HG03378 (cell line): ENCODE measurements around the gene GSTM3.
"Not testable (repeated sequence)": the region's sequence is repeated elsewhere in the genome, so short reads cannot be mapped to it uniquely, and the experiment has no call there.

Experiments
- ATAC-seq: cut with Tn5 transposase; IDR thresholded peaks from one replicate; pipeline ENCODE4 v1.9.1; 2021; ENCODE audit warnings: mild to moderate bottlenecking, moderate library complexity; ENCODE audit not compliant: unreplicated experiment

GSTM3 gene

DNA sequence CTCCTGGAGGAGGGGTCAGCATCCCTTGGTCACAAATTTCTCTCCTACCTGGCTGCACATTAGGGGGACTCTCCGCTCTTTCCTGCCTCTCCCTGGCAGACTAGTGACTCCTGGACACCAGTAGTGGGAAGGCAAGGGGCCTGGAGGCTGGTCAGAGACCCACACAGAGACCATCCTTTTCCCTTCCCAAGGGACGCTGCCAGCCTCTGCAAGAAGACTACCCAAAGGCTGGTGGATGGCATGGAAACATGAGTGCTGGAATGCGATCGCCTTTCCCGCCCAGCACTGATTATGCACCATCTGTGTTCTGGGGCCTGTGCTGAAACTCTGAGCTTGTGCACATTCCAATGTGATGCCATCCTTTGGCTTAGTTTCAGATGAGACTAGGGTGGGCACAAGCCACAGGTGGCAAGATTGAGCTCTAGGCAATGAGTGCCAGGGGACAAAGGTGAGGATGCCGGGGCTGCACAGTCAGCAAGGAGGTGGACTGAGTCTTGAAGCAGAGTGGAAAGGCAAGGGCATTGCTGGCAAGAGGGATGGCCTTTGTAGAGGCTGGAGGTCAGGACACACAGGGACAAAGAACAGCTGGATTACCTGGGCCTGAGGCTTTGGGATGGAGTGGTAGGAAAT, 35.5 kb upstream of the GSTM3 start:
- no peak for ATAC-seq

GRCh38 chr1:109775398-109775797, 34.6 kb upstream of the GSTM3 start:
- no peak for ATAC-seq

DNA sequence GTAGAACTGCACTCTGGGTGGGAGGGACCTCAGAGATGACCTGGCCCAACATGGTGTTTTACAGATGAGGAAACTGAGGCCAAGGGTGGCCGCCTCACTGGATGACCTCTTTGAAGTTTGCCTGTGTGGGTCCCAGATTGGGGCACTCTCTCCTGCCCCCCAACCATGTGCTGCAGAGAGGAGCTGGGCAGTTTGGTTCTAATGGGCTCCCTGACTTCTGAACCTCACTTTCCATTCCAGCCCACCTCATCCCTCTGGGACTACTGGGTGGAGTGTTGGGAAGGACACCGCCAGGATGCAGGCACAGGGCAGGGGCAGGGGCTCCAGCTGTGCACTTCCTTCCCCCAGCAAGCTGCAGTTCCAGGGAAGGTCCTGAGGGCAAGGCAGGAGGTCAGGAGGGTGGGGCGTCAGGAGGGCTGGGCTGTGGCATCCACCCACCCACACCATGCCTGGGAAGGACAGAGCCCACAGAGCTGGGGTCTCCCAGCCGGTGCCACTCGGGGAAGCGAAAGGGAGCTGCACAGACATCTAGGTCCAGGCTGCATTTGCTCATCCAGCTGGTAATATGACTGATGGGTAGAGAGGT, 33.2 kb upstream of the GSTM3 start:
- ATAC-seq, result no peak

DNA sequence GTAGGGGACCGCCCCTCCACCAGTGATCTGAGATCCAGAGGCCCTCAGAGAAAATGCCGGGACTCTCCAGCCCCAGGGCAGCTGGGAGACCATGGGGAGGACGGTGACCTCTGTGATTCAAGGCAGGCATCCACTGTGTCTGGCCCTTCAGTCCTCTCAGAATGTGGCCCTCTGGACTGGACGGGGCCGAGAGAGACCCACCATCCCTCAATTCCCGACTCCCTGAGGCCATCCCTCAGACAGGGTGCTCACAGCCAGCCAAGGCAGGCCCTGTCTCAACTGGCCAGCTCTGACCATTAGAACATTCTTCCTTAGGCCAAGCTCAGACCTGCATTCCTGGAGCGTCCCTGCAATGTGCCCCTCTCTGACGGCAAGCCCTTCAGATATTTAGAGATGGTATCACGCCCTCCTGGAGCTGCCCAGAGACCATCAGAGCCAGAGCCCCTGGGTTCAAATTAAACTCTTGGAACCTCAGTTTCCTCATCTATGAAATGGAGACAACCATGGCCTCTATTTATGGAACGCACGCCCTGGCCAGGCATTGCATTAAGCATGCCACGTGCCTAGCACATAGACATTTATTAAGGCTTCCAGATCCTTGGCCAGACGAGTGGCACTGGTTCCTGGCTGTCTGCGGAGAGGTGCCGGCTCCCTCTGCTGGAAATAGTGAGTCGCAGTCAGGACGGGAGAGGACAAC, 32.5 kb upstream of the GSTM3 start:
- peak; percentile 69 for ATAC-seq

- ATAC-seq, result no peak
These were observed 31.9 kb upstream of the GSTM3 start for GRCh38 chr1:109772658-109773202.

DNA sequence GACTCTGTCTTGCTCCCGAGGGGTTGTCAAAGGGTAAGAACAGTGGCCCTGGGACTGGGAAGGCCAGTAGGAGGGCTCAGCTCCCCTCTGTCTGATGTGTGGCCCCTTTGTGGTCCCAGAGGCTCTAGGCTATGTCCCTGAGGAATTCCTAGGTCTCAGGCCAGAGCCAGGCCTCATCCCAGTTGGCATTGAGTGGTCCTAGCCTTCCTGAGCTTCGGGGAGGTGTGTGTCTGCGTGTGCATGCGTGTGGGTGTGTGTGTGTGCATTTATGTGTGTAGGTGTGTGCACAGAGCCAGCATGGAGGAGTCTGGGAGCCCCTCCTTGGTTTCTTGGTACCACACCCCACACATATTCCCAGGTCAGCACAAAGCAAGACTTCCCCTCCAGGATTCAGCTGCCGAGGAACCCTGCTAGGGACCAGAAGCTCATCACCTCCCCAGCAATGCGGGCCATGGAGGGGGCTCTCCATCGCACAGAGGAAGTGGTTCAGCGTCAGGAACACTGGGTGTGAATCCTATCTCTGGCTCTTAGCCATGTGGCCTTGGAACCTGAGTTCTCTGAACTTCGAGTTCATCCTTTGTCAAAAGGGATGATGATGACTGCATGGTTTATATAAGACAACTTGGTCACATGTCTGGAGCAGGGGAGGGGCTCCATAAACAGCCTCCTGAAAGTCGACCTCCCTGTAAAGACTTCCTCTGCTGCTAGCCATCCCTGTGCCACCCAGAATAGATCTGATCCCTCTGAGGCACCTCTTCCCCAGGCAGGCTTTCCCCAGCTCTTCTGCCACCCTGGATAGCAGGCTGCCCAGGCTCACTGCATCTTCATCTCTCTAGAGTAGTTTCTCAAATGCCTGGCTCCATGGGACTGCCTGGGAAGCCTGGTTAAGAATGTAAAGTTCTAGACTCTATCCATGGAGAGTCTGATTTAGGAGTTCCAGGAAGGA, 31.1 kb upstream of the GSTM3 start:
- no peak for ATAC-seq

DNA sequence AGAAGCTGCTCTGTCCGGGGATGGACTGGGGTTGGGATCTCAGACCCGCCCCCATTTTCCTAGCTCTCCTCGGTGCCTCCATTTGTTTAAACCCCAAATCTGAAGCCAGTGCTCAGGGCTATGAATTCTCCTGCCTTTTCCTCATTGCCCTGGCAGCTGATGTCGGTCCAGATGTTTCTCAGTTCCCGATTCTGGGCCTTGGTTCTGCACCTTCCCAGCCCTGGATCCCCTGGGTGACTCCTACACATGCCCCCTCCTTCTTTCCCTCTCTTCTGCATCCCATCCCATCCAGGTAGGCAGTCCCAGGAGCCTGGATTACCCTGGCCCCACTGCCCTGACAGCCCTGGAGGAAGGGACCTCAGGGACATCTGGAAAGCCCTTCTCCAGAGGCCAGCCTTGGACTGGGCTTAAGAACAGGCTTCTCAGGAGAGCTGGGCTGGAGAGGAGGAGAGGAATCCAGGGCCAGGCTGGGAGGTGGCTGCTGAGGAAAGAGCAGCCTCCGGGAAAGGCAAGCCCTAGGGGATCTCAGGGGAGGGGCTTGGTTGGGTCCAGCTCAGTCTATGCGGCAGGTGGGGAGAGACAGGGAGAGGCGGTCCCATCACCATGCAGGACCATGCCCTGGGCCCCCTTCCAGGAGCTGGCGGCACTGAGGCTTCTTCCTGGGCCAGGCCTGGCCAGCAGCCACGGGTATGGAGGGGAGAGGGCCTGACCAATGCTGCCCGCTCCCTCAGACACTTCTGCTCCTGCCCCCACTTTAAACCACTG, 29.7 kb upstream of the GSTM3 start:
- no peak for ATAC-seq

- ATAC-seq, result no peak
These were observed 28.7 kb upstream of the GSTM3 start for GRCh38 chr1:109769330-109770078.

DNA sequence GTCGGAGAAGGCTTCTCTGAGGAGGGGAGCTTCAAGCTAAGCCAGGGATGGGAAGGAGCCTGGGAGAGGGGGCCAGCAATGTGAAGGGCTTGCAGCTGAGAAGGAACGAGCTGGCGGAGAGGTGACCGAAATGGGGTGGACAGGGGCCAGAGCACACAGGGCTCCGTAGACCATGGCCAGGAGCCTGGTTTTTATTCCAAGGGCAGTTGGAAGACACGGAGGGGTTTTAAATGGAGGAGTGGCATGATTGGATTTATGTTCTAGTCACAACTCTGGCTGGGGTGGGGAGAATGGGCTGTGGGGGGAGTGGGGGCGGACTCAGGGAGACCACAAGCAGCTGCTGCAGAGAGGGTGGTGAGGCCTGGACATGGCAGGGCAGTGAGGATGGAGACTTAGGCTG, 28.0 kb upstream of the GSTM3 start:
- ATAC-seq, result no peak

GRCh38 chr1:109768335-109768650, 27.5 kb upstream of the GSTM3 start:
- ATAC-seq, result no peak

DNA sequence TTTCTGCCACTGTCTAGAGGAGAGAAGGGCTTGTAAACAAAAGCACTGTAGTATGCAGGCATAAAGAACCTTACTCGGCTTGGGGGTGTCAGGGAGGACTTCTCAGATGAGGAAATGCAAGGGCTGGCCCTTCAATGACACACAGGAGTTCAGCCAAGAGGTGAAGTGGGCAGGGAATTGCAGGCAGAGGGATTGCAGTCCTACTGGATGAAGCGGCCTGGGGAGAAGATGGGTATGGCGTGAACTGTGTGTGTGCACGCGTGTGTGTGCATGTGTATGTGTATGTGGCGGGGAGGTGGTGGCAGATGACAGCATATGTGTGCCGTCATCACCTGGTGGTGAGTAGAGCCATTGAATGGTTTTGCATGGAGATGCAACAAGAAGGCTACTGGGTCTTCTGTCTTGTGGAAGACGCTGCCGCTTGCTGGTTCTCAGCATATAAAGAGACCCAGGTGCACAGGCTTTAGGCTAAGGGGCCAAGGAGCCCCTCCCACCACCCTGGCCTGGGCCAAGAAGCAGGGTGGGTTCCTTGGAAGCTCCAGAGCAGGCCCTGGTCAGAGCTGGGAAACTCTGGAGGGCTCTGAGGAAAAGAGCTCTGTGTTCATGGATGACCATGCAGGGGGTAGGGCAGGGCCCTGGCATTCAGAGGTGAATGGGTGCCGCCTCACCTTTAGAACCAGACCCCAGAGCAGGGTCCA, 26.9 kb upstream of the GSTM3 start:
- ATAC-seq, result no peak

DNA sequence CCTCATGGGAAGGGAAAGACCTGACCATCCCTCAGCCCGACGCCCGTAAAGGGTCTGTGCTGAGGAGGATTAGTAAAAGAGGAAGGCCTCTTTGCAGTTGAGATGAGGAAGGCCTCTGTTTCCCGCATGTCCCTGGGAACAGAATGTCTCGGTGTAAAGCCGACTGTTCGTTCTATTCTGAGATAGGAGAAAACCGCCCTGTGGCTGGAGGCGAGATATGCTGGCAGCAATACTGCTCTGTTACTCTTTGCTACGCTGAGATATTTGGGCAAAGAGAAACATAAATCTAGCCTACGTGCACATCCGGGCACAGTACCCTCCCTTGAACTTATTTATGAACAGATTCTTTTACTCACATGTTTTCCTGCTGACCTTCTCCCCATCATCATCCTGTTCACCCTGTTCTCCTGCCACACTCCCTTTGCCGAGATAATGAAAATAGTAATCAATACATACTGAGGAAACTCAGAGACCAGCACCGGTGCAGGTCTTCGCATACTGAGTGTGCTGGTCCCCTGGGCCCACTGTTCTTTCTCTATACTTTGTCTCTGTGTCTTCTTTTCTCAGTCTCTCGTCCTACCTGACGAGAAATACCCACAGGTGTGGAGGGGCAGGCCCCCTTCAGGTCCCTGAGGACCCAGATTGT, 26.3 kb upstream of the GSTM3 start:
- not testable (repeated sequence) for ATAC-seq

DNA sequence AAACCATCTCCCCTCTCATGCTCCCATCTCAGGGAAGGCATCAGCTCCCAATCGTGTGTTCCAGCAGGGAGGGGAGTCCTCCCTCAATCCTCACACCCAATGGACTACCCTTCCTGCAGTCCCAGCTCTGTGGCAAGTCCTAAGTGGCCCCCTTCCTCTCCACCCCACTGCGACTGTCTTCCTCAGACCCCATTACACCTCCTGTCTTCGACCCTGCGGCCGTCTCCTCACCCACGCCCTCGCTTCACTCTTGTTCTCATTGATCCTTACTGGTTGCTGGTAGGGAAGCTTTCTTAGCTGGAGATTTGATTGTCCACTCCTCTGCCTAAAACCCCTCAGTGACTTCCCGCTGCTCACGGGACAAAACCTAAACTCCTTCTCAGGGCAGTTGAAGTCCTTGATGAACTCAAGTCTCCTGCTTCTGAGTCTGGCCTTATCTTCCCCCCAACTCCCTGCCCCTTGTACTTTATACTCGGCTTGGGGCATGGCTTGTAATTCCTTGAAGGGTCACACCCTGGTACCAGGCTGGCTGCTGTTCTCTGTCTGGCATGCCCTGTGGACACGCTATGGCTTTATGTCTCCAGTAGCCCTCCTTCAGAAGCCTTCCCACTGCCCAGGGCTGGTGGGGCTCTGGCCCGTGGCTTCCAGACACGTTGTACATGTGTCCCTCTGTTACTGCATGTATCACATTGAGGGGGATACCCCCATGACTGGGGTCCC, 25.2 kb upstream of the GSTM3 start:
- no peak for ATAC-seq

DNA sequence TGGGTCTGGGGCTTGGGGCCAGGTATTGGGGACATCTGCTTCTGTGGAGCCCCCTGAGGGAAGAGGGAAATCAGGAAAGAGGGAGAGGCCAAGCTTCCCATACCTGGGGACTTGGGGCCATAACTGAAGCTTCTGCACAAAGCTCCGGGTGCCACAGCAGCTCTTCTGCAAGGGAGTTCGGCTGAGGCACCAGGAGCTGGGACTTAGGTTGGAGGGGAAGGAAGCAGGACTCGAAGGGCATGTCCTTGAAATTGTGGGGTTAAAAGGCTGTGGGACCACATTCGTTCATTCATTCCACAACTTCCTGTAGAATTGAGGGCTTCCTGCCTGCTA, 24.6 kb upstream of the GSTM3 start:
- ATAC-seq, result no peak

DNA sequence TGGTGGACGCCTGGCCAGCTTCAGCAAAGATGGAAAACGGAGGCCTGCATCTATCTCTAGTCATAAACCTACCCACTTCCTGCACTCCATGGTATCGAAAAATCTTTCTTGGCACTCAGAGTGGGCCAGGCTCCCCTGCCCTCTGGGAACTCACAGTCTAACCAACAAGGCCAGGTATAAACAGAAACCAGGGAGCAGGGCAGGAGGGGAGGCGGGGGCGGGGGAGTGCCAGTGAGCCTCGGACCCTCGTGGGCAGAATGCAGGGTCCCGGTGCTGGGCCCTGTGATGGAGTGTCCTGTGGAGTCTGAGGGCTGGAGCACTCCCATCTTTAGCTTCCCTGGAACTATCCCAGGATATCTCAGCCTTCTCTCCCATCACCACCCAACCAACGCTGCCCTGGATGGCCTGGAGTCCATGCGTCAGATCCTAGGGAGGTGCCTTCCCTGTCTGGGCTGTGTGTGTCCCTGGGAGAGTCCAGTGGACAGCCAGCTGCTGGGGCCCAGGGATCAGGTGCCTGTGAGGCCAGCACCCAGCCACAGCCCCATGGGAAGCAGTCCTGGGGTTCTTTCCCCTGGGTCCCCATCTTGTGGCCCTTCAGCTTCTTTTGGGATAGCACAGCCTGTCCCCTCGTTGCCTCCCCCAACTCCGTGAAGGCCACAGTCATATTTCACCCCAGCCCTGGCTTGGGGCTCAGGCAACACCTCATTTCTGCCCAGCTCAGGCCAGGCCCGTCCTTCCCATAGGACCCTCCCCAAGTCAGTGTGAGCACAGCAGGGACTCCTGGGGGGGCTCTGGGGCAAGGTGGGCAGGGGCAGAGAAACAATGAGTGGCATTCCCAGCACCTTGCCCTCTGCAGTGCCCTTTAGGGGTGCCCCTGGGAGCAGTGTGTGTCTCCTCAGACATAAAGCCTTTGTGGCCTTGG, 24.0 kb upstream of the GSTM3 start:
- ATAC-seq, result no peak

DNA sequence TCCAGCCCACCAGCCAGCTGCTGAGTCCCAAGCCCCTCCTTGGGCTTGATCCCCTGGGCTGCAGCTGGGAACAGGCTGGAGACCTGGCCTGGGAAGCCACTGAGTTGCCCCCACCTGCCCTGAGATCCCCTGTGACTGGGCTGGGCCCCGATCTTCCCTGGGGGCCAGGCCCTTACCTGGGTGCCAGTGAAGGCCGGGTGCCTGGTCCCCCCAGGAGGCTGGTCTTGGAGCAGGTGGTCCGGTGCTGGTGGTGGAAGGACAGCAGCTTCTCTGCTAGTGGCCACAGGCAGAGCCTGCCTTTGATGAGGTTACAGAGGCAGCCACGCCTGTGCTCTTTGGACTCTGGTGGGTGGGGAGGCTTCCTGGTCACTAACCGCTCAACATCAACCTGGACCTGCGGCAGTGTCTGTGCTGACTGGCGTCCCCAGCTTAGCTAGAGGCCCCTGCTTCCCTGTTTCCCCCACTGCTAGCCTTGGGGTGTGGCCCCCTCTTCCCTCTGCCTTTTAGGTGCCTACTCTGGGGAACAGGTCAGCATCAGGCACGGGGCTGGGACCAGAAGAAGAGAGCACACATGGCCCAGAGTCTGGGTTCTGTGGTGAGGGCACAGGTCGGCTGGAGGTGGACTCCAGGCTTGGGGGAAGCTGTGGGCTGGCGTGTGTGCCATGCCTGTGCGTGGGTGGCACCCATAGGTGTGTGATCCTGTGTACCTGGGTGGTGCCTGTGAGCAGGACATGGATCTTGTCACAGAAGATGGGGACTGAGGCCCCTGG, 23.0 kb upstream of the GSTM3 start, which contains the start of gene EPS8L3:
TSS of gene EPS8L3 (minus strand) at position 278 of the 770 bp plus-strand sequence. CDS start 2,174 bp downstream, outside the sequence.
- no peak for ATAC-seq
